ENCODE measurements around the gene BRAF. TPM values are rescaled to one million over a fixed set of nuclear protein-coding genes. Genes with fewer than 3 reads are reported as not detected.

Gene BRAF
- total RNA-seq, 4 donors from 2014 or later: 37.1 to 56.9 (median 45.3) TPM

- no peak for TF ChIP-seq CTCF (IDR thresholded peaks at IDR 0.05; ENCODE audit: low read depth)
Observed at GRCh38 chr7:140672382-140673062, 252.2 kb downstream of the BRAF start, which contains the start of gene ADCK2. ADCK2 (plus strand) TSS chr7:140672945; CDS start chr7:140673331, 386 bp downstream.

- TF ChIP-seq CTCF (IDR thresholded peaks at IDR 0.05; ENCODE audit: low read depth): no peak
Observed at GRCh38 chr7:140671966-140672365, 252.8 kb downstream of the BRAF start.

- TF ChIP-seq CTCF (IDR thresholded peaks at IDR 0.05; ENCODE audit: low read depth): no peak
Observed at GRCh38 chr7:140670343-140670935, 254.3 kb downstream of the BRAF start.

GRCh38 chr7:140669352-140669751, 255.4 kb downstream of the BRAF start:
- TF ChIP-seq CTCF (IDR thresholded peaks at IDR 0.05; ENCODE audit: low read depth): no peak

Small RNAs within 50 kb of the gene (small RNA-seq; reads per million reads assigned to genes)
- gene AC006006.1 (not detected), gene RNU6-85P (not detected)

Other genes starting within 250 kb of the BRAF start
- 100 to 1,000 TPM; 112 to 308 (median 163) TPM for gene NDUFB2, start 228.2 kb downstream of the BRAF start, total RNA-seq
- gene MRPS33, start 90.0 kb upstream of the BRAF start, total RNA-seq: 10 to 100 TPM; 12.4 to 19.8 (median 16.0) TPM
- gene TMEM178B, start 149.1 kb upstream of the BRAF start, total RNA-seq: under 1 TPM; under 0.01 to 0.94 (median 0.35) TPM